Measurements from ENCODE around the gene NKTR. TPM values are rescaled to one million over a fixed set of nuclear protein-coding genes. Genes with fewer than 3 reads are reported as not detected.

NKTR gene
- total RNA-seq, 1 experiment from 2014 or later, result 70.5 TPM

DNA sequence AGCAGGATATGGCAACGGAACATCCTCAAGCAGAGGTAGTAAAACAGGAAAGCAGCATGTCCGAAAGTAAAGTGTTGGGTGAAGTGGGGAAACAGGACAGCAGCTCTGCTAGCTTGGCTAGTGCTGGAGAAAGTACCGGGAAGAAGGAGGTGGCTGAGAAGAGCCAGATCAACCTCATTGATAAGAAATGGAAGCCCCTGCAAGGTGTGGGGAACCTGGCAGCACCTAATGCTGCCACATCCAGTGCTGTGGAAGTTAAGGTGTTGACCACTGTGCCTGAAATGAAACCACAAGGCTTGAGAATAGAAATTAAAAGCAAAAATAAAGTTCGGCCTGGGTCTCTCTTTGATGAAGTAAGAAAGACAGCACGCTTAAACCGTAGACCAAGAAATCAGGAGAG is 38.7 kb downstream of the NKTR start:
- Histone ChIP-seq H3K27ac (no peak overlapping the region), H3K4me3 (no peak overlapping the region), H3K79me2 (ENCODE audit: low read depth) (no peaks in the 10 kb centered on the region), H4K20me1 (ENCODE audit: insufficient read depth) (no peaks in the 10 kb centered on the region), H3F3A (ENCODE audit: insufficient read depth, low read depth) (0 out of 2 replicates have a peak, but pooled peaks cover 4% of the 10 kb centered on the region), H3K4me1 (replicated peaks; ENCODE audit: insufficient read depth) (no peaks in the 10 kb centered on the region), H2AFZ (no peak overlapping the region), H3K27me3 (ENCODE audit: insufficient read depth, low read depth) (no peaks in the 10 kb centered on the region), H3K9me3 (ENCODE audit: insufficient read depth, low read depth) (no peaks in the 10 kb centered on the region), H3K9me2 (ENCODE audit: insufficient read depth) (no peaks in the 10 kb centered on the region), H3K4me2 (no peak overlapping the region), H3K36me3 (ENCODE audit: low read depth) (peaks cover 35% of the 10 kb centered on the region)
- POLR2A ChIA-PET (ENCODE audit: unreplicated experiment), result no interaction called here
- no peak for TF ChIP-seq EZH2 (IDR thresholded peaks at IDR 0.05; ENCODE audit: low read depth)
- TF ChIP-seq, protein P1, sequence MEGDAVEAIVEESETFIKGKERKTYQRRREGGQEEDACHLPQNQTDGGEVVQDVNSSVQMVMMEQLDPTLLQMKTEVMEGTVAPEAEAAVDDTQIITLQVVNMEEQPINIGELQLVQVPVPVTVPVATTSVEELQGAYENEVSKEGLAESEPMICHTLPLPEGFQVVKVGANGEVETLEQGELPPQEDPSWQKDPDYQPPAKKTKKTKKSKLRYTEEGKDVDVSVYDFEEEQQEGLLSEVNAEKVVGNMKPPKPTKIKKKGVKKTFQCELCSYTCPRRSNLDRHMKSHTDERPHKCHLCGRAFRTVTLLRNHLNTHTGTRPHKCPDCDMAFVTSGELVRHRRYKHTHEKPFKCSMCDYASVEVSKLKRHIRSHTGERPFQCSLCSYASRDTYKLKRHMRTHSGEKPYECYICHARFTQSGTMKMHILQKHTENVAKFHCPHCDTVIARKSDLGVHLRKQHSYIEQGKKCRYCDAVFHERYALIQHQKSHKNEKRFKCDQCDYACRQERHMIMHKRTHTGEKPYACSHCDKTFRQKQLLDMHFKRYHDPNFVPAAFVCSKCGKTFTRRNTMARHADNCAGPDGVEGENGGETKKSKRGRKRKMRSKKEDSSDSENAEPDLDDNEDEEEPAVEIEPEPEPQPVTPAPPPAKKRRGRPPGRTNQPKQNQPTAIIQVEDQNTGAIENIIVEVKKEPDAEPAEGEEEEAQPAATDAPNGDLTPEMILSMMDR (conservative IDR thresholded peaks at IDR 0.05), result no peak
- no peak for DNase-seq
- CTCF ChIA-PET, result no interaction called here
- intact Hi-C loops (cut with micrococcal nuclease; ENCODE audit: unreplicated experiment), result no loop called here
- no TSS peak for BruUV-seq (replicated peaks)

DNA sequence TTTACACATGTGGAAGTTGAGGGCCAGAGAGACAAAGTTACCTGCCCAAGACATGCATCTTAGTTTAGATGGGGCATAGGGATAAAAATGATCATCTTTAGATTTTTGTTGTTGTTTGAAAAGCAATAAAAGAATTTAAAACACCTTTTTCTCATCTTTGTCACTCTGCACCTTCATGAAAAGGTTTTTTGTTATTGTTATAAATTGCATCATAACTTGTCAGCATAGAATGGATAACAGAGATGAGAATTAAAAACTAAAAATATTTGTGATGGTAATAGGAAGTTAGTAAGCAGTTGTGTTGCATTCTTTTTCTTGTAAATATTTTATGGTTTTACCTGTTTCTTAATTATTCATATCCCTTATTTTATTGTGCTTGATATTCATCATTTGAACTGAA is 39.6 kb downstream of the NKTR start:
- TF ChIP-seq, protein P1 (conservative IDR thresholded peaks at IDR 0.05), result no peak
- TF ChIP-seq EZH2 (IDR thresholded peaks at IDR 0.05; ENCODE audit: low read depth), result no peak
- H3F3A ChIP-seq (ENCODE audit: insufficient read depth, low read depth), result 0 out of 2 replicates have a peak, but pooled peaks cover 4% of the 10 kb centered on the region
- ChIA-PET POLR2A (ENCODE audit: unreplicated experiment) (interaction anchor here (0.7 kb wide), 1 partner anchor 1533 kb away, joined by 4 read pairs; no protein-coding TSS in a partner anchor), CTCF (interaction anchor here (0.6 to 1.0 kb wide), 3 partner anchors 23 to 519 kb away, joined by 3 to 6 read pairs (median 5); partner anchors contain the start of gene VIPR1)
- no peaks in the 10 kb centered on the region for H3K27me3 ChIP-seq (ENCODE audit: insufficient read depth, low read depth)
- H3K36me3 ChIP-seq (ENCODE audit: low read depth), result peaks cover 29% of the 10 kb centered on the region; the same call in 1 of the 2 replicates
- no TSS peak for BruUV-seq (replicated peaks)
- no peaks in the 10 kb centered on the region for H3K79me2 ChIP-seq (ENCODE audit: low read depth)
- no peaks in the 10 kb centered on the region for H3K4me1 ChIP-seq (replicated peaks; ENCODE audit: insufficient read depth)
- DNase-seq, result no peak
- no peak overlapping the region for H3K4me3 ChIP-seq
- no peak overlapping the region for H3K27ac ChIP-seq
- no peaks in the 10 kb centered on the region for H3K9me3 ChIP-seq (ENCODE audit: insufficient read depth, low read depth)
- no peaks in the 10 kb centered on the region for H4K20me1 ChIP-seq (ENCODE audit: insufficient read depth)
- intact Hi-C loops (cut with micrococcal nuclease; ENCODE audit: unreplicated experiment), result no loop called here
- no peaks in the 10 kb centered on the region for H3K9me2 ChIP-seq (ENCODE audit: insufficient read depth)
- H3K4me2 ChIP-seq, result no peak overlapping the region
- H2AFZ ChIP-seq, result no peak overlapping the region

DNA sequence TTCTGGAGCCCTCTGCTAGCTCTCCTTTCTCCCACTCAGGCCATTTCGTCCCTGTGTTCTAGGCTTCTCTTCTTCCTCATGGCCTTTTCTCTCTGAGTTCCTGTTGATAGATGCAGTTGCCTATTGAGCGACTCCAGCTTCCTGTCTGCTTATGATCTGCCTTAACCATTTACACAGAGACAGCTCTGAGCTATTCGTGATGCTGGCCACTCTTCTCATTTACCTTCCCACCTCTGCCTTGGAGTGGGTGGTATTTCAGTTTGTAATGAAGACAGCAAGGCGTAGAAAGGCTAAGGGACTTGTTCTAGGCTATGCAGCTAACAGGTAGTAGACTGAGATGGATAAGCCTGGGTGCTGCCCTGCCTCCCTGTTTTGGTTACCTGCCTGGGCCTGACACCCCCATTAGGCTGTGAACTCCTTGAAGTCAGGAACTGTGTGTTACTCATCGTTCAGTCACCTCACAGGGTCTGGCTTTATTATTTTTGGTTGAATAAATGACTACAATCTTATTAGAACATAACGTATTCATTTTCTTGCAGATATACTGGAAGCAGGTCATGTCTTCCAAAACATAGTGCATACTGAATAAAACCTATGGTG is 40.4 kb downstream of the NKTR start:
- no TSS peak for BruUV-seq (replicated peaks)
- H4K20me1 ChIP-seq (ENCODE audit: insufficient read depth), result no peaks in the 10 kb centered on the region
- H3K9me2 ChIP-seq (ENCODE audit: insufficient read depth), result no peaks in the 10 kb centered on the region
- H3K27me3 ChIP-seq (ENCODE audit: insufficient read depth, low read depth), result no peaks in the 10 kb centered on the region
- DNase-seq, result no peak
- ChIA-PET CTCF (interaction anchor here (0.6 to 1.0 kb wide), 3 partner anchors 24 to 520 kb away, joined by 3 to 6 read pairs (median 5); partner anchors contain the start of gene VIPR1), POLR2A (ENCODE audit: unreplicated experiment) (interaction anchor here (0.7 kb wide), 1 partner anchor 1534 kb away, joined by 4 read pairs; no protein-coding TSS in a partner anchor)
- intact Hi-C loops (cut with micrococcal nuclease; ENCODE audit: unreplicated experiment), result no loop called here
- no peaks in the 10 kb centered on the region for H3K4me1 ChIP-seq (replicated peaks; ENCODE audit: insufficient read depth)
- no peaks in the 10 kb centered on the region for H3K79me2 ChIP-seq (ENCODE audit: low read depth)
- peaks cover 29% of the 10 kb centered on the region; the same call in 1 of the 2 replicates for H3K36me3 ChIP-seq (ENCODE audit: low read depth)
- no peak for TF ChIP-seq EZH2 (IDR thresholded peaks at IDR 0.05; ENCODE audit: low read depth)
- TF ChIP-seq, protein P1 (conservative IDR thresholded peaks at IDR 0.05), result no peak
- H3K4me3 ChIP-seq, result no peak overlapping the region
- no peak overlapping the region for H2AFZ ChIP-seq
- no peaks in the 10 kb centered on the region for H3K9me3 ChIP-seq (ENCODE audit: insufficient read depth, low read depth)
- H3K27ac ChIP-seq, result no peak overlapping the region
- 0 out of 2 replicates have a peak, but pooled peaks cover 4% of the 10 kb centered on the region for H3F3A ChIP-seq (ENCODE audit: insufficient read depth, low read depth)
- H3K4me2 ChIP-seq, result no peak overlapping the region
